Measurements from ENCODE around the gene ASPG.

The ASPG gene

DNA sequence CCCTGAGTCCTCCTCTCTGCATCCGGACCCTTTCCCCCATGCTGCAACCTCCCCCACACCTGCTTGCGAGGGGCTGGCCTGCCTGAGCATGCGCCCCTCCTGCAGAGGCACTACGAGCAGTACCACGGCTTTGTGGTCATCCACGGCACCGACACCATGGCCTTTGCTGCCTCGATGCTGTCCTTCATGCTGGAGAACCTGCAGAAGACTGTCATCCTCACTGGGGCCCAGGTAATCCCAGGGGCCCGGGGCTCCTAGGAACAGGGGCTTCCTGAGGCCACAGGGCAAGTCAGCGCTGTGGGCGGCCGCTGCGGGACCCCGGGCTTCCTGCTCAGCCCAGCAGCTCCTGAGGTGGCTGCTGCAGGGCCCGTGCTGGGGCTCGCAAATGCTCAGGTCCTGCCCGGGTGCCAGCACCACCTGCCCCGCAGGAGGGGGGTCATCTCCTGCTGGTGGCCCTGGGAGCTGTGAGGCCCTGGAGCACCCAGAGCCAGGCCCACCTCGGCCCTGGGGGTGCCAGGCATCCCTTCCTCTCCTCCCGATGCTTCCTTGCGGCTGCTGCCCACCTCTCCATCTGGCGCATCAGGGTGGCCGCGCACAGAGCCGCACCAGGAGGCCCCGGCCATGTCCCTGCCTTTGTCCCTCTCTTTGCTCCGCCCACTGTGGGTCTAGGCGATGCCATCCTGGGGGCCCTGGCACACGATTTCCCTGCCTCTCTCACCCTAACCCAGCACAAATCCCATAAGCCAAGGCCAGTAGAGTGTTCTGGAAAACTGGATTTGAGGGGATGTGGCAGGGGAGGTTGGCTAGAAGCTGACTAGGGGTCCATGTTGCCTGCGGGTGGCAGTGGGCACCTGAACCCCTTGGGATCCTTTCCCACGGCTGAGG, 10.2 kb downstream of the ASPG start:
- TF ChIP-seq, protein P1, sequence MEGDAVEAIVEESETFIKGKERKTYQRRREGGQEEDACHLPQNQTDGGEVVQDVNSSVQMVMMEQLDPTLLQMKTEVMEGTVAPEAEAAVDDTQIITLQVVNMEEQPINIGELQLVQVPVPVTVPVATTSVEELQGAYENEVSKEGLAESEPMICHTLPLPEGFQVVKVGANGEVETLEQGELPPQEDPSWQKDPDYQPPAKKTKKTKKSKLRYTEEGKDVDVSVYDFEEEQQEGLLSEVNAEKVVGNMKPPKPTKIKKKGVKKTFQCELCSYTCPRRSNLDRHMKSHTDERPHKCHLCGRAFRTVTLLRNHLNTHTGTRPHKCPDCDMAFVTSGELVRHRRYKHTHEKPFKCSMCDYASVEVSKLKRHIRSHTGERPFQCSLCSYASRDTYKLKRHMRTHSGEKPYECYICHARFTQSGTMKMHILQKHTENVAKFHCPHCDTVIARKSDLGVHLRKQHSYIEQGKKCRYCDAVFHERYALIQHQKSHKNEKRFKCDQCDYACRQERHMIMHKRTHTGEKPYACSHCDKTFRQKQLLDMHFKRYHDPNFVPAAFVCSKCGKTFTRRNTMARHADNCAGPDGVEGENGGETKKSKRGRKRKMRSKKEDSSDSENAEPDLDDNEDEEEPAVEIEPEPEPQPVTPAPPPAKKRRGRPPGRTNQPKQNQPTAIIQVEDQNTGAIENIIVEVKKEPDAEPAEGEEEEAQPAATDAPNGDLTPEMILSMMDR (IDR thresholded peaks at IDR 0.05; ENCODE audit: low read depth, low read length) = no peak
- DNase-seq (ENCODE audit: low read depth in 2 of 2) = no peak
- H3K4me3 ChIP-seq (replicated peaks in 1 of 2; ENCODE audit: low read depth in 2 of 2, low read length in 2 of 2) = no peak overlapping the region

DNA sequence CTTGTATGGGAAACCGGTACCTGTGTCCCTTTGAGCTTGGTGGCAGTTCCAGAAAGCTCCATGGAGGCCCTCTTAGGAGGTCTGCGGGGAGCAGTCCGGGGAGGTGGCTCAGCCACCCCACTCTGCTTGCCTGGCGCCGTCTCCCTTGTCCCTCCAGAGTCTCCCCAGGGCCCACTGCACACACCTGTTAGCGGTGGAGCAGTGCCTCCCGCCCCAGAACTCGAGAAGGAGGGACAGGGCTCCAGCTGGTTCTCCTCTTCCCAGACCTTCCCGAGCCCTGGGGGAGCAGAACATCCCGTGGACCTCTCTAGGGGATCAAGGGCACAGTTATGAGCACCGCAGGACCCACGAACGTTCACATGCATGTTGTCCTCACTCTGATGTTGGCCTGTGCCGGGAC, 10.8 kb downstream of the ASPG start:
- no peak for DNase-seq (ENCODE audit: low read depth in 2 of 2)
- H3K4me3 ChIP-seq (replicated peaks in 1 of 2; ENCODE audit: low read depth in 2 of 2, low read length in 2 of 2) = no peak overlapping the region
- TF ChIP-seq, protein P1 (IDR thresholded peaks at IDR 0.05; ENCODE audit: low read depth, low read length) = no peak

DNA sequence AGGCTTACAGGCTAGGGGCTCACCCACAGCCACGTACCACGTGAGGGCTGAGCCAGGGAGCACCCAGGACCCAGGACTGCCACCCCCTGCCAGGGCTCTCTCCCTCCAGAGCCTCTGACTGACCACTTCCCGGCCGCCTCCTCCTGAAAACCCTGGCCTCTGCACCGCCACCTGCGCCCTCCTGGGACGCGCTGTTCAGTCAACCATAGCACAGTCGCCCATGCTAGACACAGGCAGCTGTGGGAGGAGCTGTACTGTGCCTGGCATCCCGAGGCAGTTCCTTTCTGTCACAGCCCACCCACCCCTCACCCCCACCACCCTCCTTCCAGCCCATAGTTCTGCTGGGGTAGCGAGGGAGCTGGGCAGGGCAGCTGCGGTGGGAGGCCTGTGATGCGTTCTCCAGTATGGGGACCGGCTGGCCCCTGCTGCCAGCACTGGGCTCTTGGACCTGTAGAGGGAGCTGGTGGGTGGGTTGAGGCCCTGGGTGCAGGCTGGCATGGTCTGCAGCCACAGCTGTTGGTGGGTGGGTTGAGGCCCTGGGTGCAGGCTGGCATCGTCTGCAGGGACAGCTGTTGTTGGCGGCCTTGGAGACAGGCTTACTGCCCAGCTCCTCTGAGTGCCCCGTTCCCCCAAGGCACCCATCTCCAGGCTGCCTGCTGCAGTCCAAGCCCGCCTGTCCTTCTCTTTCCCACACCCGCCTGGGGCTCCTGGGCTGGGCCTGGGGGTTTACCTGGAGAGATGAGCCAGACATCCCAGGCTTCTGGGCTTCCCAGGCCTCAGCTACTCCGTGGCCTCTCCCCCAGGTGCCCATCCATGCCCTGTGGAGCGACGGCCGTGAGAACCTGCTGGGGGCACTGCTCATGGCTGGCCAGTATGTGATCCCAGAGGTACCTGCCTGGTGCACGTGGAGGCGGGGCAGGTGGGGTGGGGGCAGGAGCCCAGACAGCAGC, 11.5 kb downstream of the ASPG start:
- no peak overlapping the region for H3K4me3 ChIP-seq (replicated peaks in 1 of 2; ENCODE audit: low read depth in 2 of 2, low read length in 2 of 2)
- TF ChIP-seq, protein P1 (IDR thresholded peaks at IDR 0.05; ENCODE audit: low read depth, low read length) = no peak
- no peak for DNase-seq (ENCODE audit: low read depth in 2 of 2)

DNA sequence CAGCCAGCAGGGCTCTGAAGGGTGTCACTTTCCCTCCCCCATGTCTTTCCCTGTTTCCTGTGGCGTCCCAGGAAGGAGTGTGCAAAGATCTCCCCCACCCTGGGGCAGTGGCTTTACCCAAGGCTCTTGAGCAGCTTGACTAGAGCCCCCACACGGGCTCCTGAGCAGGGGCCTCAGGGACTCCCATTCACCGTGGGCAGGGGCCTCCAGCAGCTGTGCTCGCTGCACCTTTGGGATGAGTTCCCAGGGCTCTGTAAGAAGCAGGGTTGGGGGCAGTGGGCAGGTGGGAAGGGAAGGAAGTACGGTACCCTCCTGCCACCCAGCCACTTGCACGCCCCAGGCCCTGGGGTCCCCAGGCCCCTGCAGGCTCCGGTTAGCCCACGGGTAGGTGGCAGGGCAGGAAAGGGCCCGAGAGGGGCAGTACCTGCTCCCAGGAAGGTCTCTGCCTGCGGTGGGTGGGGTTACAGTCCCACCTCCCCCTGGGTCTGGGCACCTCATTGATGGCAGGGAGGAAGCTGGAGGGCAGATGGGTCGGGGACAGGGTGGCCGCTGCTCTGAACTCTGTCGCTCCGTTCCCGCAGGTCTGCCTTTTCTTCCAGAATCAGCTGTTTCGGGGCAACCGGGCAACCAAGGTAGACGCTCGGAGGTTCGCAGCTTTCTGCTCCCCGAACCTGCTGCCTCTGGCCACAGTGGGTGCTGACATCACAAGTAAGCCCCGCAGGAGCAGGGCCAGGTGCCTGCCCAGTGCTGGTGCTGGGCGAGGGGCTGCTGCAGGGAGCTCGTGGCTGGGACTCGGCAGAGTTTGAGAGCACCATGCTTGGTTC, 13.0 kb downstream of the ASPG start:
- no peak for DNase-seq (ENCODE audit: low read depth in 2 of 2)
- TF ChIP-seq, protein P1 (IDR thresholded peaks at IDR 0.05; ENCODE audit: low read depth, low read length) = no peak
- H3K4me3 ChIP-seq (replicated peaks in 1 of 2; ENCODE audit: low read depth in 2 of 2, low read length in 2 of 2) = no peak overlapping the region

DNA sequence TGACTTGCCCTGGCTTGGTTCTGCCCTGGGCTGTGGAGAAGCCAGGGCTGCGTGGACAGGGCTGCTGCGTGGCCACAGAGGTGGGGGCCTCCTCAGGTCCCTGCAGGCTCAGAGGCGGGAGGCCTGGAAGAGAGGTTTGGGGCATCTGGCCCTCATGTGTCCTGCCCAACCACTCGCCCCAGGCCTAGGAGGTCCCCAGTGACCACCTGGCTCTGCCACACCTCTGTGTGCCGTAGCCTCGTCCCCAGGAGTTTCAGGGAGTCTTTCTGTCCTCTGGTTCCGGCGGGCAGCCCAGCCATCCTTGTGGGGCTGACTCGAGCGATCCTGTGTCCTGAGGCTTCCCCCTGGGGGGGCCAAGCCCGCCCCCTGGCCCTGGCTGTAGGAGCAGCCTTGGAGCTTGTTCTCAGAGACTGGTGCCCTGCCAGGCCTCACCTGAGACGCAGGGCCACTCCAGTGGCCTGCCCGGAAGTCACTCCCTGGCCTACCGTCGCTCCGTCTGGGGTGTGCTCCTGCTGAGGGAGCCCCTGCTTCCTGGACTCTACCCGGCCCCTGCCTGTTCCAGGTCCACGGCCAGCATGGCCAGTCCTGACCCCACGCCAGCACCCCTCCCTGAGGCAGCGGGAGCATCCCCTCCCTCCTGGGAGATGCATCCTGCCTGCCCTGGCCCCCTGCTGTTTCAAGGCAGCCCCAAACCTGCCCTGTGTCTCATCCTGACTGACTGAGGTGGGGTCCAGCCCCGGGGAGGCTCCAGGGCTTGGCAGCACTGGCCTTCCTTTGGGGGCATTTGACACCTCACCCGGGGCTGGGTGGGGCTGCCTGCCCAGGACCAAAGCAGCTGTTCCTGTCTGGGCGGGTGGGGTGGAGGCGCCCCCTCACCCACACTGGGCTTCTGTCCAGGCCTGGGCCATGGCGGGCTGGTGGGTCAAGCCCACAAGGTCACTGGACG, 13.9 kb downstream of the ASPG start:
- DNase-seq (ENCODE audit: low read depth in 2 of 2) = no peak
- TF ChIP-seq, protein P1 (IDR thresholded peaks at IDR 0.05; ENCODE audit: low read depth, low read length) = no peak

More for the DNA sequence above, 13.9 kb downstream of the ASPG start:
- H3K4me3 ChIP-seq (replicated peaks in 1 of 2; ENCODE audit: low read depth in 2 of 2, low read length in 2 of 2) = no peak overlapping the region

All from cardiac fibroblast (primary cell).